Thyroid gland (tissue), 4 donors: ENCODE measurements around the gene OR51F2. TPM values are rescaled to one million over a fixed set of nuclear protein-coding genes. Genes with fewer than 3 reads are reported as not detected.

Experiments
- DNase-seq, 2 donors: peaks; one replicate each; pipeline ENCODE4 v3.0.0-alpha.2; 2019
- H3K27ac ChIP-seq, 3 donors: fragments of 200-600 bp; sonication (generic); 1 replicate in 2 of 3; 2 replicates in 1 of 3; pipeline ENCODE4 v1.5.1; 2016 to 2019; ENCODE audit warnings: mild to moderate bottlenecking in 1 of 3, moderate library complexity in 1 of 3
- H3K27me3 ChIP-seq: fragments of 200-600 bp; sonication (generic); one replicate; pipeline ENCODE4 v1.5.1; 2019
- H3K36me3 ChIP-seq, 2 donors: fragments of 200-600 bp; sonication (generic); one replicate each; pipeline ENCODE4 v1.5.1; 2016 to 2019
- H3K4me1 ChIP-seq, 2 donors: fragments of 200-600 bp; sonication (generic); one replicate each; pipeline ENCODE4 v1.5.1; 2017 to 2019
- H3K4me3 ChIP-seq, 3 donors: fragments of 200-600 bp; sonication (generic); replicated peaks in 1 of 3; 1 replicate in 2 of 3; 2 replicates in 1 of 3; pipeline ENCODE4 v1.5.1; 2016; ENCODE audit warnings: mild to moderate bottlenecking in 1 of 3
- H3K9me3 ChIP-seq: fragments of 200-600 bp; sonication (generic); one replicate; pipeline ENCODE4 v1.5.1; 2017
- POLR2A ChIP-seq, 2 donors: fragments of 450-650 bp; IDR thresholded peaks; one replicate each; pipeline ENCODE4 v1.6.1; 2017; ENCODE audit warnings: antibody characterized with exemption in 2 of 2, mild to moderate bottlenecking in 2 of 2, moderate library complexity in 1 of 2
- WGBS, 2 donors: methylation state at CpG; one replicate each; pipeline ENCODE4 v1.1.5; 2017; 5-methylcytosine and 5-hydroxymethylcytosine counted together
- intact Hi-C: fragments of 100-400 bp; cut with DNase I; formaldehyde crosslinking; loops from one replicate; pipeline ENCODE4 v1.15.1; 2023
- total RNA-seq, 4 donors: library from RNA; depleted of rRNA; stranded (reverse); fragments of >200 nt; gene quantifications; one replicate each; pipeline ENCODE4 v1.2.3, GENCODE V29; 2016
- TF ChIP-seq, protein P1 (sequence below), 6 experiments: fragments of 200-600 bp in 3 of 6; fragments of 450-650 bp in 3 of 6; sonication (generic) in 3 of 6; IDR thresholded peaks; one replicate each; pipeline ENCODE4 v1.5.1; 2016 to 2019; ENCODE audit warnings: antibody characterized with exemption in 6 of 6, mild to moderate bottlenecking in 2 of 6, inconsistent platforms in 1 of 6, moderate library complexity in 1 of 6

The OR51F2 gene
- total RNA-seq, 4 donors from 2014 or later: not detected

DNA sequence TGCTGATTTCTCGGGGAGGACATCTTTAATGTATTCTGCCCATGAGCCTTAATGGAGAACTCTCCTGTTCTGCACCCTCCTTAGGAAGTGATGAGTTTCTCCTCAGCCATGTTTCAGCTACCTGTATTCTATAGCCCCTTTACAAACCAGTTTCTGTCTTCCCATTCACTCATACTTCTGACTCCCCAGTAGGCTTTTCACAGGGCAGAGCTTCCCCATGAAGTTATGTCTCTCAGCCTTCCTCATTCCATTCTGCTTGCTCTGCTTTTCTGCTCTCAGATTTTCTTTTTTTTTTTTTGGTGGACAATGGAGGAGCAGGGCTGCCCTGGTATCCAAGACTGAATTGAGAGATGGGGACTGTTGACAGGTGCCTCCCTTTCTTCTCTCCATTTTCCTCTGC is 12.6 kb upstream of the OR51F2 start:
- intact Hi-C loops: no loop called here
- Histone ChIP-seq H3K4me1 (no peaks in the 10 kb centered on the region), H3K9me3 (no peaks in the 10 kb centered on the region), H3K36me3 (no peaks in the 10 kb centered on the region), H3K27me3 (no peaks in the 10 kb centered on the region), H3K27ac (no peak overlapping the region), H3K4me3 (no peak overlapping the region)
- no peak for DNase-seq
- TF ChIP-seq, protein P1, sequence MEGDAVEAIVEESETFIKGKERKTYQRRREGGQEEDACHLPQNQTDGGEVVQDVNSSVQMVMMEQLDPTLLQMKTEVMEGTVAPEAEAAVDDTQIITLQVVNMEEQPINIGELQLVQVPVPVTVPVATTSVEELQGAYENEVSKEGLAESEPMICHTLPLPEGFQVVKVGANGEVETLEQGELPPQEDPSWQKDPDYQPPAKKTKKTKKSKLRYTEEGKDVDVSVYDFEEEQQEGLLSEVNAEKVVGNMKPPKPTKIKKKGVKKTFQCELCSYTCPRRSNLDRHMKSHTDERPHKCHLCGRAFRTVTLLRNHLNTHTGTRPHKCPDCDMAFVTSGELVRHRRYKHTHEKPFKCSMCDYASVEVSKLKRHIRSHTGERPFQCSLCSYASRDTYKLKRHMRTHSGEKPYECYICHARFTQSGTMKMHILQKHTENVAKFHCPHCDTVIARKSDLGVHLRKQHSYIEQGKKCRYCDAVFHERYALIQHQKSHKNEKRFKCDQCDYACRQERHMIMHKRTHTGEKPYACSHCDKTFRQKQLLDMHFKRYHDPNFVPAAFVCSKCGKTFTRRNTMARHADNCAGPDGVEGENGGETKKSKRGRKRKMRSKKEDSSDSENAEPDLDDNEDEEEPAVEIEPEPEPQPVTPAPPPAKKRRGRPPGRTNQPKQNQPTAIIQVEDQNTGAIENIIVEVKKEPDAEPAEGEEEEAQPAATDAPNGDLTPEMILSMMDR (IDR thresholded peaks at IDR 0.05): no peak
- TF ChIP-seq POLR2A (IDR thresholded peaks at IDR 0.05): no peak
- 91 to 100% methylated on average over 1 of the region's 1 CpG for WGBS, 2 donors

- no peak for TF ChIP-seq POLR2A (IDR thresholded peaks at IDR 0.05)
- TF ChIP-seq, protein P1 (IDR thresholded peaks at IDR 0.05): no peak
- Histone ChIP-seq H3K4me3 (no peak overlapping the region), H3K9me3 (no peaks in the 10 kb centered on the region), H3K36me3 (no peaks in the 10 kb centered on the region), H3K4me1 (no peaks in the 10 kb centered on the region), H3K27ac (no peak overlapping the region), H3K27me3 (no peaks in the 10 kb centered on the region)
- 86 to 94% methylated on average over 2 of the region's 2 CpGs for WGBS, 2 donors
- DNase-seq: no peak
- intact Hi-C loops: no loop called here
Observed at GRCh38 chr11:4809246-4809645, 11.9 kb upstream of the OR51F2 start.

DNA sequence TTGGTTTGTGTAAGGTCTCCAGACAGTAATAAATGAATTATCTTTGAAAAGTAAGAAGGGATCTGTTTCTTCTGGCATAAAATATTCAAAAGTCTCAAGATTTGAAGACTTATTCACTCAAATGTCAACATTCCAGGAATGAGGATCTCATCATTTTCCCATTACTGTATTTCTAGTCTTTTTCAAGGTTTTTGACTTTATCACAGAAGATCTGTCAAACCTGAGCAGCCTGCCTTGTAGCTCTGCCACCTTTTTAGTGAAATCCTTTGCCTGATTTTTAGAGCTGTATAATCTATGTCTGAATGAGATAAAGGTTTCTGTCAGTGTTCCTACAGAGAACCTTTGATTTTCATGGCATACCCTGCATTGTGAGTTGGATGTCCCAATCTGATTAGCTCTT is 4.0 kb downstream of the OR51F2 start:
- no peak overlapping the region for H3K27ac ChIP-seq
- TF ChIP-seq POLR2A (IDR thresholded peaks at IDR 0.05): no peak
- TF ChIP-seq, protein P1 (IDR thresholded peaks at IDR 0.05): no peak
- H3K36me3 ChIP-seq: no peaks in the 10 kb centered on the region
- DNase-seq: no peak
- intact Hi-C loops: loop anchor here (10.0 kb wide), 1 partner anchor 180 kb away; the partner anchor contains the start of gene OR51E1
- no peak overlapping the region for H3K4me3 ChIP-seq
- H3K27me3 ChIP-seq: no peaks in the 10 kb centered on the region
- no peaks in the 10 kb centered on the region for H3K9me3 ChIP-seq
- peaks cover 4 to 9% of the 10 kb centered on the region in 2 donors for H3K4me1 ChIP-seq

- no peak overlapping the region for H3K4me3 ChIP-seq
- H3K9me3 ChIP-seq: no peaks in the 10 kb centered on the region
- peak; percentile 66 to 76 for DNase-seq
- no peak overlapping the region for H3K27ac ChIP-seq
- intact Hi-C loops: loop anchor here (10.0 kb wide), 1 partner anchor 182 kb away; the partner anchor contains the start of gene OR51E1
- H3K4me1 ChIP-seq: peaks cover 4 to 9% of the 10 kb centered on the region in 2 donors
- no peaks in the 10 kb centered on the region for H3K27me3 ChIP-seq
- H3K36me3 ChIP-seq: no peaks in the 10 kb centered on the region
- TF ChIP-seq POLR2A (IDR thresholded peaks at IDR 0.05): no peak
- TF ChIP-seq, protein P1 (IDR thresholded peaks at IDR 0.05): peak in 4 of 6 experiments; percentile 29 to 66 (median 47)
Observed at GRCh38 chr11:4826425-4826824, 5.3 kb downstream of the OR51F2 start.

DNA sequence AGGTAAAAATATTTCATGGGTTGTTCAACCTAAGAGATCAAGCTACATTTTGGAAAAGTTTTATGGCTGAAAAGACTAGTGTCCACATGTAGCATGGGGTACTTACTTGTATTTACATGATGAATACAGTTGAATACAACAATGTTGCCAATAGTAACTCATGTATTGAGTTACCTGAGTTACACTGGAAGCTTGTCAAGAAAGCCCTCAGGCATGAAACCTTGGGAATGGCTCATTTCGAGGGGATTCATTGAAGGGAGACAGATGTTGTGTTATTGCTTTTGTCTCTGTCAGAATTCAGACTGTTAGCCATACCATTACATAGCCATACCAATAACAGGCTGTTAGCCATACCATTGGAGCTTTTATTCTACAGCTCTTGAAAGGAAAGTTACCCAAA is 9.2 kb downstream of the OR51F2 start:
- no peak for DNase-seq
- no peak overlapping the region for H3K27ac ChIP-seq
- no peaks in the 10 kb centered on the region for H3K36me3 ChIP-seq
- 15 to 20% methylated on average over 1 of the region's 1 CpG for WGBS, 2 donors
- no peaks in the 10 kb centered on the region for H3K27me3 ChIP-seq
- H3K4me3 ChIP-seq: no peak overlapping the region
- TF ChIP-seq POLR2A (IDR thresholded peaks at IDR 0.05): no peak
- TF ChIP-seq, protein P1 (IDR thresholded peaks at IDR 0.05): no peak
- intact Hi-C loops: no loop called here
- no peaks in the 10 kb centered on the region for H3K9me3 ChIP-seq
- peaks cover 4 to 9% of the 10 kb centered on the region in 2 donors for H3K4me1 ChIP-seq
